ENCODE results near the gene SERPINE2. TPM values are rescaled to one million over a fixed set of nuclear protein-coding genes. Genes with fewer than 3 reads are reported as not detected.

The SERPINE2 gene
- total and polyA plus RNA-seq, 9 donors, result 42.5 to 264 (median 101) TPM

DNA sequence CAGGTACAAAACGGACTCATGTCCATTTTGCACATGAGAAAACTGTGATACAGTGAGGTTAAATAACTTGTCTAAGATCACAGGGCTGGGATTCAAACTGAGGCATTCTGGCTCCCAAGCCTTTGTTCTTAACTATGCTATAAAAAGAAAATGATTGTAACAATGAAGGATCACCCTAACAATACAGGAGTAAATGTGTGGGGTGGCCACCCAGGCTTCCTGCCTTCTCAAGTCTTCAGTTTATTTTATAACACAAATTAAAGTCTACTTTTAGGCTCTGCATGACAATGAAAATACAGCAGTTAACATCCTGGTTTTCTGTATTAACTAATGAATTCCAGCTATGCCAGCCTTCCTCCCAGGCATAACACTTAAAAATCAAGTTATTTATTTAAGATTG lies 101.6 kb downstream of the SERPINE2 start:
- no peak for DNase-seq
- WGBS, 3 donors, result 0 to 2% (median 0%) methylated on average over 1 of the region's 1 CpG
- TF ChIP-seq EP300 (IDR thresholded peaks at IDR 0.05) (no peak), POLR2A (IDR thresholded peaks at IDR 0.05) (no peak)
- TF ChIP-seq, protein P1, sequence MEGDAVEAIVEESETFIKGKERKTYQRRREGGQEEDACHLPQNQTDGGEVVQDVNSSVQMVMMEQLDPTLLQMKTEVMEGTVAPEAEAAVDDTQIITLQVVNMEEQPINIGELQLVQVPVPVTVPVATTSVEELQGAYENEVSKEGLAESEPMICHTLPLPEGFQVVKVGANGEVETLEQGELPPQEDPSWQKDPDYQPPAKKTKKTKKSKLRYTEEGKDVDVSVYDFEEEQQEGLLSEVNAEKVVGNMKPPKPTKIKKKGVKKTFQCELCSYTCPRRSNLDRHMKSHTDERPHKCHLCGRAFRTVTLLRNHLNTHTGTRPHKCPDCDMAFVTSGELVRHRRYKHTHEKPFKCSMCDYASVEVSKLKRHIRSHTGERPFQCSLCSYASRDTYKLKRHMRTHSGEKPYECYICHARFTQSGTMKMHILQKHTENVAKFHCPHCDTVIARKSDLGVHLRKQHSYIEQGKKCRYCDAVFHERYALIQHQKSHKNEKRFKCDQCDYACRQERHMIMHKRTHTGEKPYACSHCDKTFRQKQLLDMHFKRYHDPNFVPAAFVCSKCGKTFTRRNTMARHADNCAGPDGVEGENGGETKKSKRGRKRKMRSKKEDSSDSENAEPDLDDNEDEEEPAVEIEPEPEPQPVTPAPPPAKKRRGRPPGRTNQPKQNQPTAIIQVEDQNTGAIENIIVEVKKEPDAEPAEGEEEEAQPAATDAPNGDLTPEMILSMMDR (IDR thresholded peaks at IDR 0.05), result no peak
- Histone ChIP-seq H3K27ac (no peak overlapping the region), H3K4me3 (no peak overlapping the region), H3K36me3 (no peaks in the 10 kb centered on the region), H3K27me3 (no peaks in the 10 kb centered on the region), H3K9me3 (no peaks in the 10 kb centered on the region), H3K4me1 (ENCODE audit: insufficient read depth) (peaks cover 32% of the 10 kb centered on the region)
- intact Hi-C loops (cut with DNase I), result no loop called here

DNA sequence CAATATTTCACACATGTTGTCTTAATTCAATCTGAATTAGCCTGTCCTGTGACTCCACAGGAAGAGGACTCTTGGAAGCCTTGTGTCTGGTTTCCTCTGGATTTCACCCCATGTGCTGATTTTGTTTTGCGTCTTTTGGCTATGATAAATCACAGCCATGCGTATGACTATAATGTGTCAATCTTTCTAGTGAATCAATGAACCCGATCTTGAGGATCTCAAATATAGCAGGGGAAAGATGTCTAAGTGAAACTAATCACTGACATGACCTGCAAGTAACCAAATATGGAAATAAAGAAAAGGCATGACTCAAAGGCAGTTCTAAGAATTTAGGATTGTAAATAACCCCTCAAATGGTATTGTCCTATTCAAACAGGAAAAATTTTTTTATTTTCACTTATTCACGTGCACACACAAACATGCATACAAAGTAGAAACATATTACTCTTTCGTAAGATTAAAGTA lies 102.2 kb downstream of the SERPINE2 start:
- WGBS, 3 donors, result 33 to 38% (median 36%) methylated on average over 5 of the region's 5 CpGs
- no peak overlapping the region for H3K27ac ChIP-seq
- no peak for DNase-seq
- peaks cover 30% of the 10 kb centered on the region for H3K4me1 ChIP-seq (ENCODE audit: insufficient read depth)
- no peaks in the 10 kb centered on the region for H3K27me3 ChIP-seq
- no peak for TF ChIP-seq EP300 (IDR thresholded peaks at IDR 0.05)
- TF ChIP-seq POLR2A (IDR thresholded peaks at IDR 0.05), result no peak
- TF ChIP-seq, protein P1 (IDR thresholded peaks at IDR 0.05), result no peak
- no peak overlapping the region for H3K4me3 ChIP-seq
- intact Hi-C loops (cut with DNase I), result no loop called here
- no peaks in the 10 kb centered on the region for H3K9me3 ChIP-seq
- H3K36me3 ChIP-seq, result no peaks in the 10 kb centered on the region

DNA sequence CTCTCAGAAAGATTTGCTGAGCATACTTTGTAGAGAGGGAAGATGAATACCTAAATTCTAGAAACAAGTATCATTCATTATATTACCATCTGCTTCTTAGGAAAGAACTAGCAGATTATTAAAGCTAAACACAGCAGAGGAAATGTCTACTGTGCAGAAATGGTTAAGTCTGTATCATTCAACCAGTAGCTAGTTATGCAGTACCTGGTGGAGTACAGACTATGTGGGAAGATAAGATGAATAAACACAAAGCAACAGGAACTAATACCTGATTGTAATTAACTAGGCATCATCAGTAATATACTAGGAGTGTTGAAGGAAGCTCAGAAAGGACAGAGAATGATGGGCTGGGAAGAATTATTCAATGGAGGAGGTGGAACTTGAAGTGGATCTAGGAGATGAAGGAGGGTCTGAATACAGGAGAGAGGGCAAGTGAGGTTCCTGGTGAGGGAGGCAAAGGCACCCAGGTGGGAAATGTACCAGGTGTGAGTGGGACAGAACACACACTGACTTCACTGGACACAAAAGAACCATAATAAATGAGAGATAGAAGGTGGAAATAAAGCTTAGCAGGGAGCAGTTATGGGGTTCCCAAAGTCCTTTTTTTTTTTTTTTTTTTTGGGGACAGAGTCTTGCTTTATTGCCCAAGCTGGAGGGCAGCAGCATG lies 103.5 kb downstream of the SERPINE2 start:
- peaks cover 24% of the 10 kb centered on the region for H3K4me1 ChIP-seq (ENCODE audit: insufficient read depth)
- no peaks in the 10 kb centered on the region for H3K27me3 ChIP-seq
- no peak overlapping the region for H3K4me3 ChIP-seq
- H3K27ac ChIP-seq, result no peak overlapping the region
- no peaks in the 10 kb centered on the region for H3K9me3 ChIP-seq
- no peak for DNase-seq
- no peaks in the 10 kb centered on the region for H3K36me3 ChIP-seq
- TF ChIP-seq, protein P1 (IDR thresholded peaks at IDR 0.05), result no peak
- TF ChIP-seq POLR2A (IDR thresholded peaks at IDR 0.05) (no peak), EP300 (IDR thresholded peaks at IDR 0.05) (no peak)
- intact Hi-C loops (cut with DNase I), result no loop called here

DNA sequence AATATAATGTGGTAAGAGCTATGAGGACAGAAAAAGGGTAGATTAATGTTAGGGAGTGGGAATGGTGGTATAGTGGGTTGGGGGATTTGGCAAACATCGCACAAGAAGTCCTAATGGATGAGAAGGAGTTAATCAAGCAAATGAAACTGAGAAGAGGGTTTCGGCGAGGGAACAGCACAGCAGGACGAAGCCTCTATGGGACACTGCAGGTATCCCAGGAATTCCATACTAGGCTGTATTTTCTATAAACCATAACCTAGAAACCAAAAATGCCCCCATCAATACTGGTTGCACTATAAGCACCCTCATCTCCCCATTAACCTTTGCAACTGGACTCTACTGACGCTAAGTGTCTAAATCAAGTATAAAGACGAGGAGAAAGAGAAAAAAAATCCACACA lies 104.2 kb downstream of the SERPINE2 start:
- TF ChIP-seq POLR2A (IDR thresholded peaks at IDR 0.05), result no peak
- TF ChIP-seq, protein P1 (IDR thresholded peaks at IDR 0.05), result no peak
- TF ChIP-seq EP300 (IDR thresholded peaks at IDR 0.05), result no peak
- H3K9me3 ChIP-seq, result no peaks in the 10 kb centered on the region

More for the DNA sequence above, 104.2 kb downstream of the SERPINE2 start:
- DNase-seq, result no peak
- H3K27me3 ChIP-seq, result no peaks in the 10 kb centered on the region
- no peak overlapping the region for H3K27ac ChIP-seq
- peaks cover 27% of the 10 kb centered on the region for H3K4me1 ChIP-seq (ENCODE audit: insufficient read depth)
- no peaks in the 10 kb centered on the region for H3K36me3 ChIP-seq
- intact Hi-C loops (cut with DNase I), result no loop called here
- H3K4me3 ChIP-seq, result no peak overlapping the region
- 64 to 70% (median 66%) methylated on average over 6 of the region's 6 CpGs for WGBS, 3 donors

All from ovary (tissue), 9 donors.